Mesendoderm (in vitro differentiated cells): Measurements from ENCODE around the gene LMF1.

Experiments
- DNase-seq: peaks from one replicate; pipeline ENCODE4 v3.0.0; 2013
- H2AK5ac ChIP-seq: 2 replicates; pipeline ENCODE4 v1.6.1; 2013; ENCODE audit warnings: low read length, inconsistent platforms
- H2BK120ac ChIP-seq: 2 replicates; pipeline ENCODE4 v1.6.1; 2013; ENCODE audit warnings: low read depth, mild to moderate bottlenecking, low read length, moderate library complexity, mixed read lengths
- H2BK15ac ChIP-seq: replicated peaks from 2 replicates; pipeline ENCODE4 v1.6.1; 2013; ENCODE audit warnings: low read depth, mild to moderate bottlenecking, moderate library complexity
- H2BK5ac ChIP-seq: 2 replicates; pipeline ENCODE4 v1.6.1; 2013; ENCODE audit warnings: low read length, inconsistent platforms
- H3K18ac ChIP-seq: 2 replicates; pipeline ENCODE4 v1.6.1; 2013; ENCODE audit warnings: mild to moderate bottlenecking, low read length, mixed read lengths
- H3K23ac ChIP-seq: one replicate; pipeline ENCODE4 v1.6.1; 2013; ENCODE audit warnings: low read length
- H3K27ac ChIP-seq: 2 replicates; pipeline ENCODE4 v1.5.1; 2013; ENCODE audit warnings: low read depth, mild to moderate bottlenecking, inconsistent platforms, low read length, moderate library complexity
- H3K27me3 ChIP-seq: 2 replicates; pipeline ENCODE4 v1.6.1; 2013; ENCODE audit warnings: low read length, control low read depth, mild to moderate bottlenecking, inconsistent platforms; ENCODE audit not compliant: insufficient read depth, poor library complexity
- H3K36me3 ChIP-seq: 2 replicates; pipeline ENCODE4 v1.6.1; 2013; ENCODE audit warnings: low read length, inconsistent platforms; ENCODE audit not compliant: control insufficient read depth, insufficient read depth
- H3K4ac ChIP-seq: one replicate; pipeline ENCODE4 v1.6.1; 2013; ENCODE audit warnings: low read depth, mild to moderate bottlenecking, low read length, moderate library complexity
- H3K4me1 ChIP-seq: 2 replicates; pipeline ENCODE4 v1.6.1; 2013; ENCODE audit warnings: low read depth, low read length, inconsistent platforms; ENCODE audit not compliant: control insufficient read depth
- H3K4me2 ChIP-seq: 2 replicates; pipeline ENCODE4 v1.6.1; 2013; ENCODE audit warnings: low read length
- H3K4me3 ChIP-seq: 2 replicates; pipeline ENCODE4 v1.5.1; 2013; ENCODE audit warnings: mild to moderate bottlenecking, low read length
- H3K56ac ChIP-seq: one replicate; pipeline ENCODE4 v1.6.1; 2013; ENCODE audit warnings: low read length
- H3K79me1 ChIP-seq: 2 replicates; pipeline ENCODE4 v1.6.1; 2013; ENCODE audit warnings: low read length, inconsistent platforms
- H3K79me2 ChIP-seq: 2 replicates; pipeline ENCODE4 v1.6.1; 2013; ENCODE audit warnings: mild to moderate bottlenecking, low read length; ENCODE audit not compliant: control insufficient read depth, insufficient read depth
- H3K9ac ChIP-seq: 2 replicates; pipeline ENCODE4 v1.6.1; 2013; ENCODE audit warnings: low read length, inconsistent platforms
- H4K5ac ChIP-seq: one replicate; pipeline ENCODE4 v1.6.1; 2013; ENCODE audit warnings: low read length
- H4K8ac ChIP-seq: one replicate; pipeline ENCODE4 v1.6.1; 2013; ENCODE audit warnings: low read depth, mild to moderate bottlenecking, control low read depth, low read length, moderate library complexity
- WGBS: extraction: QIAGEN DNeasy Blood & Tissue Kit; methylation state at CpG from one replicate; pipeline ENCODE4 v1.1.7; 2013; ENCODE audit warnings: low lambda C conversion rate, missing lambda C conversion rate; ENCODE audit not compliant: insufficient coverage; ENCODE audit errors: extremely low coverage; 5-methylcytosine and 5-hydroxymethylcytosine counted together

The LMF1 gene

GRCh38 chr16:853306-853705 is 117.5 kb downstream of the LMF1 start:
- Histone ChIP-seq H3K4me3 (no peak overlapping the region), H3K4me2 (no peak overlapping the region), H3K4ac (no peak overlapping the region), H3K36me3 (no peaks in the 10 kb centered on the region), H3K4me1 (no peaks in the 10 kb centered on the region), H2AK5ac (no peak overlapping the region), H4K8ac (no peak overlapping the region), H3K23ac (no peak overlapping the region), H3K18ac (no peak overlapping the region), H2BK120ac (no peak overlapping the region), H2BK15ac (no peak overlapping the region), H3K79me2 (no peaks in the 10 kb centered on the region), H3K79me1 (no peaks in the 10 kb centered on the region), H2BK5ac (no peak overlapping the region), H3K9ac (no peak overlapping the region), H3K27ac (no peak overlapping the region), H3K27me3 (no peaks in the 10 kb centered on the region), H3K56ac (no peak overlapping the region), H4K5ac (no peak overlapping the region)
- no CpG with 5 or more reads among the region's 11 CpGs for WGBS
- no peak for DNase-seq

DNA sequence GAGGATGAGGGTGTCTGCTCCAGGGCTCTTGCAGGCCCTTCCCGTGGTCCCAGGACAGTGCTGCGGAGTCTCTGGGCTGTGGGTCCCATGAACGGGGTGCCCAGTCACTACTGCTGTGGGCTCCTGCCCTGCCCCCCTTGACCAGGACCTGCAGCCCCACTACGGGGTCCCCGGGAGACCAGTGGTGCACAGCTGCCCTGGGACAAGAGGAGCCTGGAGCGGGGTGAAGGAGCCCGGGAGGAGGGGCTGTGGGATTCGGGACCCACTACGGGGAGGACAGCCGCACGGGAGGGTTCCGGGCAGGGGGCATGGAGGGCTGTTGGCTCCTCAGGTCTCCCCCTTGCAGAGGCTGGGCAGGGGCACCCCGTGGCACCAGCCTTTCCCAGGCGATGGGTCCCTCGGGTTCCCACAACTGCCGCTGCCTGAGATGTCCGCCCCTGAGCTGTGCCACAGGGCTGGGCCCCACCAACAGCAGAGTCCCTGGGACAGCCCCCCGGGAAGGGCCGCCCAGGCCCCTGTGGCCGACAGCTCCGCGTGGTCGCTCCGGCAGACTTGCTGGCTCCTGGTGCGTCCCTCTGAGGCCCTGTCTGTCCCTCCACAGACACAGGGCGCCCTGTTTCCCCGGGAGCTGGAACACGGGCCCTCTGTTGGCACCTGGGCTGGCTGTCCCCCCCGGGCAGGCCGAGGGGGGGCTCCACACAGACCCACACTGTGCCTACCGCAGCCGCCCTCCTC is 118.2 kb downstream of the LMF1 start:
- no peak overlapping the region for H2AK5ac ChIP-seq
- no peak overlapping the region for H4K5ac ChIP-seq
- no peak overlapping the region for H4K8ac ChIP-seq
- H3K27ac ChIP-seq, result no peak overlapping the region
- no peak overlapping the region for H3K4ac ChIP-seq
- H3K23ac ChIP-seq, result no peak overlapping the region
- H3K4me3 ChIP-seq, result no peak overlapping the region
- H3K27me3 ChIP-seq, result no peaks in the 10 kb centered on the region
- H3K79me1 ChIP-seq, result no peaks in the 10 kb centered on the region
- H3K4me2 ChIP-seq, result no peak overlapping the region
- H3K18ac ChIP-seq, result no peak overlapping the region
- no peaks in the 10 kb centered on the region for H3K36me3 ChIP-seq
- no peak overlapping the region for H3K56ac ChIP-seq
- DNase-seq, result no peak
- WGBS, result no CpG with 5 or more reads among the region's 32 CpGs
- H2BK120ac ChIP-seq, result no peak overlapping the region
- H3K4me1 ChIP-seq, result no peaks in the 10 kb centered on the region
- H3K79me2 ChIP-seq, result no peaks in the 10 kb centered on the region
- H2BK5ac ChIP-seq, result no peak overlapping the region
- no peak overlapping the region for H2BK15ac ChIP-seq
- H3K9ac ChIP-seq, result no peak overlapping the region

- Histone ChIP-seq H3K23ac (no peak overlapping the region), H2AK5ac (no peak overlapping the region), H3K56ac (no peak overlapping the region), H3K18ac (no peak overlapping the region), H3K27me3 (no peaks in the 10 kb centered on the region), H2BK120ac (no peak overlapping the region), H4K8ac (no peak overlapping the region), H3K4ac (no peak overlapping the region), H3K4me3 (no peak overlapping the region), H3K4me2 (no peak overlapping the region), H3K79me2 (no peaks in the 10 kb centered on the region), H3K27ac (no peak overlapping the region), H4K5ac (no peak overlapping the region), H3K36me3 (no peaks in the 10 kb centered on the region), H2BK5ac (no peak overlapping the region), H2BK15ac (no peak overlapping the region), H3K79me1 (no peaks in the 10 kb centered on the region), H3K9ac (no peak overlapping the region), H3K4me1 (no peaks in the 10 kb centered on the region)
- no CpG with 5 or more reads among the region's 17 CpGs for WGBS
- no peak for DNase-seq
Observed at GRCh38 chr16:851871-852270, 118.9 kb downstream of the LMF1 start.

DNA sequence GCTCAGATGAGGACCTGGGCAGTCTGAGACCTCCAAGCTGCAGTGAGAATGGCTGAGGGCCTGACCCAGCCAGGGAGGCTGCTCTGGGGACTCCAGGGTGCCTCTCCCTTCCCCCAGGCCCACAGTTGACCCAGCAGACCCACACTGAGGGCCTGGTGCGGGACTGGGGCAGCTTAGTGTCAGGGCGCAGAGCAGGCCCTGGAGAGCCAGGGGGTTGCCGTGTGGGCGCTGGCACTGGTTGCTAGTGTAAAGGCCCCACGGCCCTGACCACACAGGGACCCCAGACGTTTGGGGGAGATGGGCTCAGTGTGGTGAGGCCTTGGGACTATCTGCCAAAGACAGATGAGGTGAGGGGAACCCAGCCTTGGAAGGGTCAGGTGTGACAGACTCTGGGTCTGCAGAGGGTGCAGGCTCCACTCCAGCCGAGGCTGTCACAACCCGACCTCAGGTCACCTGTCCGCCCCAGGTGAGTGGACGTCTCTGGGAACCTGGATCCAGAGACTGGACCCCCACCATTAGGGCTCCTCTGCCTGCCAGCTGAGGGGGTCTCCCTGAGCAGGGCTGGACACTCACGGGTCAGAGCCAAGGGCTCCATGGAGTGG is 119.5 kb downstream of the LMF1 start:
- Histone ChIP-seq H4K8ac (no peak overlapping the region), H3K79me2 (no peaks in the 10 kb centered on the region), H3K27me3 (no peaks in the 10 kb centered on the region), H3K4me2 (no peak overlapping the region), H3K56ac (no peak overlapping the region), H3K79me1 (no peaks in the 10 kb centered on the region), H3K4ac (no peak overlapping the region), H3K23ac (no peak overlapping the region), H2BK5ac (no peak overlapping the region), H3K4me1 (no peaks in the 10 kb centered on the region), H4K5ac (no peak overlapping the region), H3K18ac (no peak overlapping the region), H3K27ac (no peak overlapping the region), H3K4me3 (no peak overlapping the region), H3K9ac (no peak overlapping the region), H3K36me3 (no peaks in the 10 kb centered on the region), H2BK120ac (no peak overlapping the region), H2BK15ac (no peak overlapping the region), H2AK5ac (no peak overlapping the region)
- no CpG with 5 or more reads among the region's 11 CpGs for WGBS
- no peak for DNase-seq

- Histone ChIP-seq H4K5ac (no peak overlapping the region), H3K23ac (no peak overlapping the region), H3K4me1 (no peaks in the 10 kb centered on the region), H3K79me2 (no peaks in the 10 kb centered on the region), H3K18ac (no peak overlapping the region), H3K9ac (no peak overlapping the region), H3K4ac (no peak overlapping the region), H3K27ac (no peak overlapping the region), H2AK5ac (no peak overlapping the region), H3K4me3 (no peak overlapping the region), H3K79me1 (no peaks in the 10 kb centered on the region), H2BK120ac (no peak overlapping the region), H3K56ac (no peak overlapping the region), H3K4me2 (no peak overlapping the region), H3K36me3 (no peaks in the 10 kb centered on the region), H4K8ac (no peak overlapping the region), H2BK5ac (no peak overlapping the region), H2BK15ac (no peak overlapping the region), H3K27me3 (no peaks in the 10 kb centered on the region)
- DNase-seq, result no peak
- WGBS, result no CpG with 5 or more reads among the region's 31 CpGs
Observed at GRCh38 chr16:850668-851067, 120.1 kb downstream of the LMF1 start.
